Measurements from ENCODE around the gene TEX10.

DNA sequence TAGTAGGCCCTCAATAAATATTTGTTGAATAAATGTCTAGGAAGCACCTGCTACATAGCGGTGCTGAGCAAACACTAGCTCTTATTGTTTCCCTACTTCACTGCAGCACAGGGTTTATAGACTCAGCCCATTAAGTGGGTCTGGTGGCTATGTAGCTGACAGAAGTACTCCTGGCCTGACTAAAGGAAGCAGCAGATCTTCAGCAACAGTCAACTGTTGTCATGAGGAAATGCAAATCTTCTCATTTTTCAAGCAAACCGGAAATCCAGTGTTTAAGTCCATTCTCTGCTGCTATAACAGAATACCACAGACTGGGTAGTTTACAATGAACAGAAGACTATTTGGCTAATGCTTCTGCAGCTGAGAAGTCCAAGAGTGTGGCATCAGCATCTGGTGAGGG lies 2.8 kb upstream of the TEX10 start:
- TF ChIP-seq CTCF (IDR thresholded peaks at IDR 0.05) = no peak
- no peak for TF ChIP-seq POLR2A (IDR thresholded peaks at IDR 0.05)
- no peak for TF ChIP-seq POLR2AphosphoS5 (IDR thresholded peaks at IDR 0.05)

All from sigmoid colon (tissue), 4 donors.